Measurements from ENCODE around the gene UBIAD1.

UBIAD1 gene

GRCh38 chr1:11316701-11317100 lies 43.7 kb downstream of the UBIAD1 start:
- H3K4me3 Mint-ChIP-seq, result no peak overlapping the region
- H3K27me3 Mint-ChIP-seq, result peaks cover 2% of the 10 kb centered on the region
- no peaks in the 10 kb centered on the region for H3K36me3 Mint-ChIP-seq
- H3K27ac Mint-ChIP-seq, result no peak overlapping the region
- peaks cover 8% of the 10 kb centered on the region for H3K4me1 Mint-ChIP-seq (ENCODE audit: low read depth)
- no peaks in the 10 kb centered on the region for H3K9me3 Mint-ChIP-seq (ENCODE audit: low read depth)

GRCh38 chr1:11318982-11319381 lies 46.0 kb downstream of the UBIAD1 start:
- Mint-ChIP-seq H3K27ac (no peak overlapping the region), H3K36me3 (no peaks in the 10 kb centered on the region), H3K27me3 (peaks cover 2% of the 10 kb centered on the region), H3K4me1 (ENCODE audit: low read depth) (peaks cover 3% of the 10 kb centered on the region), H3K9me3 (ENCODE audit: low read depth) (no peaks in the 10 kb centered on the region), H3K4me3 (no peak overlapping the region)

GRCh38 chr1:11320153-11320936 lies 47.3 kb downstream of the UBIAD1 start:
- Mint-ChIP-seq H3K27ac (no peak overlapping the region), H3K4me1 (ENCODE audit: low read depth) (peaks cover 3% of the 10 kb centered on the region), H3K9me3 (ENCODE audit: low read depth) (no peaks in the 10 kb centered on the region), H3K36me3 (no peaks in the 10 kb centered on the region), H3K27me3 (peaks cover 2% of the 10 kb centered on the region), H3K4me3 (no peak overlapping the region)

GRCh38 chr1:11321656-11322491 lies 48.9 kb downstream of the UBIAD1 start:
- Mint-ChIP-seq H3K4me1 (ENCODE audit: low read depth) (peaks cover 3% of the 10 kb centered on the region), H3K4me3 (no peak overlapping the region), H3K27ac (no peak overlapping the region), H3K27me3 (peaks cover 2% of the 10 kb centered on the region), H3K36me3 (no peaks in the 10 kb centered on the region), H3K9me3 (ENCODE audit: low read depth) (no peaks in the 10 kb centered on the region)

- peaks cover 2% of the 10 kb centered on the region for H3K27me3 Mint-ChIP-seq
- peaks cover 3% of the 10 kb centered on the region for H3K4me1 Mint-ChIP-seq (ENCODE audit: low read depth)
- no peaks in the 10 kb centered on the region for H3K36me3 Mint-ChIP-seq
- H3K4me3 Mint-ChIP-seq, result no peak overlapping the region
- no peaks in the 10 kb centered on the region for H3K9me3 Mint-ChIP-seq (ENCODE audit: low read depth)
- H3K27ac Mint-ChIP-seq, result no peak overlapping the region
These were observed 51.7 kb downstream of the UBIAD1 start for GRCh38 chr1:11324567-11325165.

- H3K27ac Mint-ChIP-seq, result no peak overlapping the region
- H3K9me3 Mint-ChIP-seq (ENCODE audit: low read depth), result no peaks in the 10 kb centered on the region
- no peak overlapping the region for H3K4me3 Mint-ChIP-seq
- H3K27me3 Mint-ChIP-seq, result no peaks in the 10 kb centered on the region
- H3K36me3 Mint-ChIP-seq, result no peaks in the 10 kb centered on the region
- no peaks in the 10 kb centered on the region for H3K4me1 Mint-ChIP-seq (ENCODE audit: low read depth)
These were observed 53.1 kb downstream of the UBIAD1 start for GRCh38 chr1:11326070-11326469.

GRCh38 chr1:11328444-11328843 lies 55.4 kb downstream of the UBIAD1 start:
- no peaks in the 10 kb centered on the region for H3K9me3 Mint-ChIP-seq (ENCODE audit: low read depth)
- H3K36me3 Mint-ChIP-seq, result no peaks in the 10 kb centered on the region
- no peak overlapping the region for H3K4me3 Mint-ChIP-seq
- no peak overlapping the region for H3K27ac Mint-ChIP-seq
- no peaks in the 10 kb centered on the region for H3K27me3 Mint-ChIP-seq
- H3K4me1 Mint-ChIP-seq (ENCODE audit: low read depth), result no peaks in the 10 kb centered on the region

GRCh38 chr1:11330411-11330810 lies 57.4 kb downstream of the UBIAD1 start:
- Mint-ChIP-seq H3K9me3 (ENCODE audit: low read depth) (no peaks in the 10 kb centered on the region), H3K4me3 (no peak overlapping the region), H3K4me1 (ENCODE audit: low read depth) (no peaks in the 10 kb centered on the region), H3K27me3 (no peaks in the 10 kb centered on the region), H3K27ac (no peak overlapping the region), H3K36me3 (no peaks in the 10 kb centered on the region)

GRCh38 chr1:11331036-11331944 lies 58.3 kb downstream of the UBIAD1 start:
- Mint-ChIP-seq H3K27me3 (no peaks in the 10 kb centered on the region), H3K9me3 (ENCODE audit: low read depth) (no peaks in the 10 kb centered on the region), H3K4me1 (ENCODE audit: low read depth) (no peaks in the 10 kb centered on the region), H3K36me3 (no peaks in the 10 kb centered on the region), H3K27ac (no peak overlapping the region), H3K4me3 (no peak overlapping the region)

- Mint-ChIP-seq H3K36me3 (no peaks in the 10 kb centered on the region), H3K4me1 (ENCODE audit: low read depth) (no peaks in the 10 kb centered on the region), H3K27me3 (no peaks in the 10 kb centered on the region), H3K27ac (no peak overlapping the region), H3K9me3 (ENCODE audit: low read depth) (no peaks in the 10 kb centered on the region), H3K4me3 (no peak overlapping the region)
These were observed 59.0 kb downstream of the UBIAD1 start for GRCh38 chr1:11331945-11332546.

GRCh38 chr1:11333631-11334030 lies 60.6 kb downstream of the UBIAD1 start:
- Mint-ChIP-seq H3K36me3 (no peaks in the 10 kb centered on the region), H3K4me3 (no peak overlapping the region), H3K9me3 (ENCODE audit: low read depth) (no peaks in the 10 kb centered on the region)

GRCh38 chr1:11334261-11334804 lies 61.3 kb downstream of the UBIAD1 start:
- Mint-ChIP-seq H3K27ac (no peak overlapping the region), H3K36me3 (no peaks in the 10 kb centered on the region), H3K4me3 (no peak overlapping the region), H3K4me1 (ENCODE audit: low read depth) (peaks cover 8% of the 10 kb centered on the region), H3K27me3 (peaks cover 6% of the 10 kb centered on the region), H3K9me3 (ENCODE audit: low read depth) (no peaks in the 10 kb centered on the region)

More at GRCh38 chr1:11333631-11334030, 60.6 kb downstream of the UBIAD1 start:
- Mint-ChIP-seq H3K27me3 (peaks cover 4% of the 10 kb centered on the region), H3K4me1 (ENCODE audit: low read depth) (peaks cover 6% of the 10 kb centered on the region), H3K27ac (no peak overlapping the region)

- Mint-ChIP-seq H3K27me3 (peaks cover 6% of the 10 kb centered on the region), H3K4me3 (no peak overlapping the region), H3K36me3 (no peaks in the 10 kb centered on the region), H3K9me3 (ENCODE audit: low read depth) (no peaks in the 10 kb centered on the region), H3K4me1 (ENCODE audit: low read depth) (peaks cover 8% of the 10 kb centered on the region), H3K27ac (no peak overlapping the region)
These were observed 61.8 kb downstream of the UBIAD1 start for GRCh38 chr1:11334821-11335220.

Measured in activated naive CD8-positive, alpha-beta T cell (primary cell).